ENCODE data around the gene PPP2R5C. TPM values are rescaled to one million over a fixed set of nuclear protein-coding genes. Genes with fewer than 3 reads are reported as not detected.

PPP2R5C gene
- total and polyA plus RNA-seq, 9 of the 15 experiments (the other 6 are each of a cell fraction or from before 2014, with no cell fraction given) = 284 to 617 (median 395) TPM

DNA sequence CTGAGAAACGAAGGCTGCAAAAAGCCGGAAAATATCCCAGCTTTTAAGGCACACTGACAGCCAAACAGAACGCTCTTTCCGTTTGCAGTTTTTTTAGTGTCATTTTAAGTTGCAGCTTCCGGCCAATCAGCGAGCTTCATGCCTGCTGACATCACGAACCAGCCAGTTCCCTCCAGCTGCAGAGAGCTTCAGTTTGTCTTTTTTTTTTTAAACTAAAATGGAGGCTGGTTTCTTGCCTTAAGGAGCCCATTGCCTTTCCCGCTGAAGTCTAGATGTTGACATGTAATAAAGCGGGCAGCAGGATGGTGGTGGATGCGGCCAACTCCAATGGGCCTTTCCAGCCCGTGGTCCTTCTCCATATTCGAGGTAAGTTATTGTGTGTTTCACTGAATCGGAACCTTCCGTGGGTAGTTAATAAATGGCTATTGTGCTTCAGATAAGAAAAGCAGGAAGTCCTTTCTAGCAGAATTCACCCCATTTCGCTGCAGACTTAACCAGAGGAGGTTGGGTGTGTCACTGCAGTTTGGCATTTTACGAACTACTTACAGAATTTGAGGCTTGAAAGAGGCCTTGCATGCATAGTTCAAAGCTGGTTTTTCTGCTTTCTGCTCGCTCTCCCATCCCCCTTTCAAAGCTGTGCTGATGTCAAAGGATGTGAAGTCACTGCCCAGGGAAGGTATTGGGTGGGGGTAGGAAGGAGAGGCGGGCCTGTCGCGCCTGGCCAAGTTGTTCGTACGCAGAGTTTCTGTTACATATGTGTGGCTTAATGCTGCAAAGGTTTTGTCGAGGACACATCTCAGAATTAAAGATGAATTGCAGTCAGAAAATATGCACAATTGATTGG, 48.4 kb downstream of the PPP2R5C start (continued):
- peak in 2 of 3 experiments; percentile 51 to 85 for TF ChIP-seq YY1 (IDR thresholded peaks at IDR 0.05; ENCODE audit: borderline replicate concordance in 1 of 3, control insufficient read depth in 1 of 3, extremely low read depth in 1 of 3, insufficient read depth in 3 of 3, insufficient read length in 1 of 3, insufficient replicate concordance in 2 of 3, low read depth in 1 of 3, low read length in 2 of 3)
- TF ChIP-seq ZNF121 (CRISPR knock-in tag; conservative IDR thresholded peaks at IDR 0.05) = no peak
- 0 out of 2 replicates have a peak, but pooled peaks have one; percentile 14 for TF ChIP-seq ARID1B (IDR thresholded peaks at IDR 0.05)
- TF ChIP-seq ZNF764 (CRISPR knock-in tag; IDR thresholded peaks at IDR 0.05; ENCODE audit: low read depth) = no peak
- TF ChIP-seq DACH1 (IDR thresholded peaks at IDR 0.05; ENCODE audit: partially characterized antibody) = peak; percentile 43
- peak; percentile 11 for TF ChIP-seq PHF20 (IDR thresholded peaks at IDR 0.05; ENCODE audit: partially characterized antibody)
- TF ChIP-seq C11orf30 (IDR thresholded peaks at IDR 0.05; ENCODE audit: low read depth) = 0 out of 2 replicates have a peak, but pooled peaks have one; percentile 3
- no peak for TF ChIP-seq ARHGAP35 (IDR thresholded peaks at IDR 0.05; ENCODE audit: partially characterized antibody)
- peak; percentile 78 for TF ChIP-seq MYBL2 (IDR thresholded peaks at IDR 0.05; ENCODE audit: low read depth)
- TF ChIP-seq MYBL2 (CRISPR knock-in tag; IDR thresholded peaks at IDR 0.05; ENCODE audit: borderline replicate concordance) = no peak
- no peak for TF ChIP-seq ZEB2 (IDR thresholded peaks at IDR 0.05)
- no peak for TF ChIP-seq PRPF4 (IDR thresholded peaks at IDR 0.05; ENCODE audit: insufficient read depth, low read depth, low read length, poor library complexity, severe bottlenecking)
- TF ChIP-seq, protein P1, sequence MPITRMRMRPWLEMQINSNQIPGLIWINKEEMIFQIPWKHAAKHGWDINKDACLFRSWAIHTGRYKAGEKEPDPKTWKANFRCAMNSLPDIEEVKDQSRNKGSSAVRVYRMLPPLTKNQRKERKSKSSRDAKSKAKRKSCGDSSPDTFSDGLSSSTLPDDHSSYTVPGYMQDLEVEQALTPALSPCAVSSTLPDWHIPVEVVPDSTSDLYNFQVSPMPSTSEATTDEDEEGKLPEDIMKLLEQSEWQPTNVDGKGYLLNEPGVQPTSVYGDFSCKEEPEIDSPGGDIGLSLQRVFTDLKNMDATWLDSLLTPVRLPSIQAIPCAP (CRISPR knock-in tag; IDR thresholded peaks at IDR 0.05; ENCODE audit: borderline replicate concordance) = no peak
- TF ChIP-seq DPF2 (IDR thresholded peaks at IDR 0.05) = 0 out of 2 replicates have a peak, but pooled peaks have one; percentile 32
- peak in 1 of 2 experiments; percentile 48; a peak in 1 of 4 replicates for TF ChIP-seq FOXK2 (conservative IDR thresholded peaks at IDR 0.05 in 1 of 2, IDR thresholded peaks at IDR 0.05 in 1 of 2; ENCODE audit: low read depth in 2 of 2)
- TF ChIP-seq EP400 (IDR thresholded peaks at IDR 0.05) = peak; percentile 69
- TF ChIP-seq BCLAF1 (IDR thresholded peaks at IDR 0.05; ENCODE audit: borderline replicate concordance in 1 of 2, control insufficient read depth in 1 of 2, low read depth in 2 of 2, low read length in 1 of 2) = no peak
- TF ChIP-seq PCBP1 (IDR thresholded peaks at IDR 0.05; ENCODE audit: low read depth, low read length, poor library complexity, severe bottlenecking) = no peak
- TF ChIP-seq, protein P2, sequence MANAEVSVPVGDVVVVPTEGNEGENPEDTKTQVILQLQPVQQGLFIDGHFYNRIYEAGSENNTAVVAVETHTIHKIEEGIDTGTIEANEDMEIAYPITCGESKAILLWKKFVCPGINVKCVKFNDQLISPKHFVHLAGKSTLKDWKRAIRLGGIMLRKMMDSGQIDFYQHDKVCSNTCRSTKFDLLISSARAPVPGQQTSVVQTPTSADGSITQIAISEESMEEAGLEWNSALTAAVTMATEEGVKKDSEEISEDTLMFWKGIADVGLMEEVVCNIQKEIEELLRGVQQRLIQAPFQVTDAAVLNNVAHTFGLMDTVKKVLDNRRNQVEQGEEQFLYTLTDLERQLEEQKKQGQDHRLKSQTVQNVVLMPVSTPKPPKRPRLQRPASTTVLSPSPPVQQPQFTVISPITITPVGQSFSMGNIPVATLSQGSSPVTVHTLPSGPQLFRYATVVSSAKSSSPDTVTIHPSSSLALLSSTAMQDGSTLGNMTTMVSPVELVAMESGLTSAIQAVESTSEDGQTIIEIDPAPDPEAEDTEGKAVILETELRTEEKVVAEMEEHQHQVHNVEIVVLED (CRISPR knock-in tag; IDR thresholded peaks at IDR 0.05) = no peak
